ENCODE measurements around the gene NASP. TPM values are rescaled to one million over a fixed set of nuclear protein-coding genes. Genes with fewer than 3 reads are reported as not detected.

The NASP gene
- total and polyA plus RNA-seq, 2 of the 13 experiments (the other 11 are each of a cell fraction or from before 2014, with no cell fraction given) = 132 to 256 TPM

GRCh38 chr1:45545553-45546310, 38.1 kb upstream of the NASP start (continued):
- TF ChIP-seq ZNF615 (CRISPR knock-in tag; IDR thresholded peaks at IDR 0.05; ENCODE audit: borderline replicate concordance) = no peak
- peak; percentile 35; the same call in 1 of the 2 replicates for TF ChIP-seq ELF3 (CRISPR knock-in tag; IDR thresholded peaks at IDR 0.05)
- 0 out of 2 replicates have a peak, but pooled peaks have one; percentile 39 for TF ChIP-seq MEIS2 (CRISPR knock-in tag; IDR thresholded peaks at IDR 0.05)
- no peak for TF ChIP-seq BATF2 (CRISPR knock-in tag; IDR thresholded peaks at IDR 0.05)
- 0 out of 2 replicates have a peak, but pooled peaks have one; percentile 48 for TF ChIP-seq ZSCAN29 (CRISPR knock-in tag; conservative IDR thresholded peaks at IDR 0.05)
- TF ChIP-seq MATR3 (CRISPR knock-in tag; IDR thresholded peaks at IDR 0.05) = no peak
- TF ChIP-seq RERE (CRISPR knock-in tag; IDR thresholded peaks at IDR 0.05; ENCODE audit: low read depth) = no peak
- TF ChIP-seq SIX4 (CRISPR knock-in tag; IDR thresholded peaks at IDR 0.05) = no peak
- TF ChIP-seq ZMYM4 (CRISPR knock-in tag; IDR thresholded peaks at IDR 0.05) = peak; percentile 53; the same call in 1 of the 2 replicates
- no peak for TF ChIP-seq DMAP1 (CRISPR knock-in tag; IDR thresholded peaks at IDR 0.05)
- TF ChIP-seq MAZ (IDR thresholded peaks at IDR 0.05; ENCODE audit: borderline replicate concordance, low read depth, low read length) = no peak
- TF ChIP-seq MAZ (CRISPR knock-in tag; IDR thresholded peaks at IDR 0.05; ENCODE audit: low read depth) = no peak
- no peak for TF ChIP-seq AFF4 (CRISPR knock-in tag; IDR thresholded peaks at IDR 0.05)
- 0 out of 2 replicates have a peak, but pooled peaks have one; percentile 39 for TF ChIP-seq HOMEZ (CRISPR knock-in tag; IDR thresholded peaks at IDR 0.05; ENCODE audit: low read depth)
- no peak; the same call in 1 of the 2 replicates for TF ChIP-seq ETV5 (CRISPR knock-in tag; IDR thresholded peaks at IDR 0.05; ENCODE audit: borderline replicate concordance)
- TF ChIP-seq ZNF781 (CRISPR knock-in tag; IDR thresholded peaks at IDR 0.05; ENCODE audit: borderline replicate concordance, not compliant biosample characterization) = no peak
- peak; percentile 77 for TF ChIP-seq TEAD3 (CRISPR knock-in tag; optimal IDR thresholded peaks at IDR 0.05; ENCODE audit: borderline replicate concordance)
- no peak for TF ChIP-seq ZFP36 (IDR thresholded peaks at IDR 0.05; ENCODE audit: borderline replicate concordance, low read depth, low read length, partially characterized antibody)

Measured in HepG2 (cell line).